Retina (tissue), 1 donor: ENCODE data around the gene RHOU.
"Not testable (repeated sequence)": the region's sequence is repeated elsewhere in the genome, so short reads cannot be mapped to it uniquely, and the experiment has no call there.

Source experiments
- DNase-seq: peaks from one replicate; pipeline ENCODE4 v3.0.0-alpha.2; 2016

RHOU gene

DNA sequence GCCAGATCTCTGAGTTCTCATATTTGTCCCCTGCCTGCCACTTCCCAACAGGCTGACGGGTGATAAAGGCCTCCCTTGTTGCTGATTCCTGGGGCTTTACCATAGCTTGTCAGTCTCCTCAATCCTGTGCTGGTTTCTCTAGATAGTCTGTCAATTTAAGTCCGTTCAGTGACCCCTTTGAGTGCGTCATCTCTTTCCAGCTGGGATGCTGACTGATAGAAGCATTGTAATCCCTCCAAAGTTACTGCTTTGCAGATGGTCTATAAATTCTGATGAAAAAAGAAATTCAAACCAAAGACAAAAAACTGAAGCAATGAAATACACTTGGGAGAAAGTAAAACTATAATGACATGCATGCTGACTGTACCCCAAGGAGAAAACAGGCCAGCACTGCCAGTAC lies 28.3 kb downstream of the RHOU start:
- DNase-seq, result no peak

DNA sequence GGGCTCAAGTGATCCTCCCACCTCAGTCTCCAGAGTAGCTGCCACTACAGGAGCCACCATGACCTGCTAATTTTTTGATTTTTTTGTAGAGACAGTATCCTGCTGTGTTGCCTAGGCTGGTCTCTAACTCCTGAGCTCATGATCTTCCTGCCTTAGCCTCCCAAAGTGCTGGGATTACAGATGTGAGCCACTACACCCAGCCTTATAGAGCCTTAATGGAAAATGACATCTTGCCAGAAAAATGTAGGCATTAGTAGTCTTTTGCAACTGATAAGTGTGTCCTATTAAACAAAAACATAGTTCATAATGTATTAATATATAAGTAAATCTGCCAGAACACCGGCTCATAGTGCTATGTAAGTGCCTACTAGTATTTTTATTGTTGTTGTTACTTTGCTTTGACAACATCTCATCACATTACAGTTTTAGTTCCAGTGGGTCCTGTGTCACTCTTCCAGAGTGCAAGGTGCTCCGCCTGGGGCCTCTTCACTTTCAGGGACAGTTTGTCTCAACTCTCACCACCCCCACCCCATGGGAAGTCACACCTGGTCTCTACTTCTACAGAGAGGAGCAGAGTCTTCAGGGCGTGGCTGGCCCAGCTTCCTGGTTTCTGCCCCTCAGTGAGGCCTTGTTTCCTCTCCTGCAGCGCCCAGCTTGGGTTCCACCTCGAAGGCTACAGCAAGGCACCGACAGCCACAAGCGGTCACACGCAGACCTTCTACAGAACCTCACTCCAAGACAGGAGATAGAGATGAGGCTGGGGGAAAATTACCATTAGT lies 30.1 kb downstream of the RHOU start:
- no peak for DNase-seq

DNA sequence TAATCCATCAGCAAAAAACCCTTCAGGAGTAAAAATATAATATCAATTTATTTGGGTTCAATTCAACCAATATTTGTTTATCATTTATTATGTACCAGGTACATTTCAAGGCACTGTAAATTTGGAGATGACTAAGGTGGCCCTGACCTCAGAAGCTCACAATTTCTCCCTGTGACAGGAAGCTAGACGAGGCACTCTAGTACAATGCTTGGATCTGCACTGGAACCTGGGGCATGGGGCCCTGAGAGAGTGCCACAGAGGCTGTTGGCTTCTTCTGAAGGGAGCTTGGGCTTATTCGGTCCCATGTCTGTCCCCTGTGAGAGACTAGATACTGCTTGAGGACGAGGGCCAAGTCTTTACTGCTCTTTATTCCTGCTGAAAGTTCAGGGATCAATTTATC lies 31.5 kb downstream of the RHOU start:
- DNase-seq, result no peak

- DNase-seq, result no peak
These were observed 32.5 kb downstream of the RHOU start for GRCh38 chr1:228767636-228768354.

GRCh38 chr1:228768355-228769000 lies 33.2 kb downstream of the RHOU start:
- DNase-seq, result no peak

DNA sequence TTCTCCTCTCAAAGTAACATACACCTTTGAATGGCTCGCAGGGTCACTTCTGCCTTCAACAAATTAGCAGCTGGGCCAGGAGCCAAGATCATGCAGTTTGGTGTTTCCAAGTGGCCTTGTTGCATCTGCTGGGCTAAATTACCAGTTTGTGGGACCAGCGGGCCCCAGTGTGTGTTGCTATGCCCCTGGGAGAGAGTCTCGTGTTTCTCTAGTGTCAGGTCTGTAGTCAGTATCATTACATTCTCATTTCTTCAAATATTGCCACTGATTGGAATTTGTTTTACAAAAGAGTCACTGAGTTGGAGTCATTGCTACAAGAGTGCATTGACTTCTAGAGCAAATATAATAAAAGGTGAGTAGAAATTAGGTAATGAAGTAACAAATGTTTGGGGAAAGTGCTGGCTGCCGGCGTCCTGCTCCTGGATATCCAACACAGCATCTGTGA lies 35.5 kb downstream of the RHOU start:
- DNase-seq, result no peak

DNA sequence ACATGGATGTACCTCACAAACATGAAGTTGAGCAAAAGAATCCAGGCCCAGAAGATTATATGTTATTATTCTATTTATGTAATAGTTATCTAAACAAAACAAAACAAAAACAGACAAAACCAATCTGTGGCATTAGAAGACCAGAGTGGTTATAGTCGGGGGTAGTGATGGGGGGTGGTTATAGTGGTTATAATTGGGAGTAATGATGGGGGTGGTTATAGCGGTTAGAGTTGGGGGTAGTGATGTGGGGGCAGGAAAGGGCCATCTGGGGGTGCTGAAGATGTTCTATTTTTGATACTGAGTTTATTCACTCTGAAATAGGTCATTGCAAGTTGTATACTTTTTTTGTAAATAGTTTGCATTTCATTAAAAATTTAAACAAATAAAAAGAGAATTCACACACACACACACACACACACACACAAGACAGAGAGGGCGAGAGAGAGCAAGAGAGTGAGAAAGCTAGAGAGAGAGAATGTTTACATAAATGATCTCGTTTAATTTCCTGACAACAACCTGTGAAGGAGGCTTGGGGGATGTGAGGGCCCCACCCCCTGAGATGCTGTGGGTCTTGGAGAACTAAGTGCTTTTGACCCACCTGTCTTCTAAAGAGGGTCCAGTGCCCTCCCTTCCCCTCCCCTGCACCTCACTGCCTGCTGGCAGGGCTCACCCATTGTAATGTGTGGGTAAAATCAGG lies 37.4 kb downstream of the RHOU start:
- DNase-seq, result no peak

GRCh38 chr1:228775946-228776345 lies 40.7 kb downstream of the RHOU start:
- not testable (repeated sequence) for DNase-seq

GRCh38 chr1:228776449-228776848 lies 41.2 kb downstream of the RHOU start:
- no peak for DNase-seq

- no peak for DNase-seq
These were observed 42.0 kb downstream of the RHOU start for GRCh38 chr1:228777236-228777635.

- no peak for DNase-seq
These were observed 42.7 kb downstream of the RHOU start for GRCh38 chr1:228778026-228778425.

DNA sequence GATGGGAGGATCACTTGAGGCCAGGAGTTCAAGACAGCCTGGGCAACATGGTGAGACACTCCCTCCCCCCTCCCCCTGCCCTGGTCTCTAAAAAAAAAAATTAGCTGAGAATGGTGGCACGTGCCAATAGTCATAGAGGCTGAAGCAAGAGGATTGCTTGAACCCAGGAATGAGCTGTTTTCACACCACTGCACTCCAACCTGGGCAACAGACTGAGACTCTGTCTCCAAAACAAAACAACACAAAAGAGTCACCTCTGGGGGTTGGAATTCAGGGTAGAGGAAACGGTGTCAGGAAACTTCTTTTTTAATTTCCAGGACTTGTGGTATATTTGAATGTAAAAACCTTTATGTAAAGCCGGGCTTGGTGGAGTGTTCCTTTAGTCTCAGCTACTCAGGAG lies 43.2 kb downstream of the RHOU start:
- DNase-seq, result no peak

DNA sequence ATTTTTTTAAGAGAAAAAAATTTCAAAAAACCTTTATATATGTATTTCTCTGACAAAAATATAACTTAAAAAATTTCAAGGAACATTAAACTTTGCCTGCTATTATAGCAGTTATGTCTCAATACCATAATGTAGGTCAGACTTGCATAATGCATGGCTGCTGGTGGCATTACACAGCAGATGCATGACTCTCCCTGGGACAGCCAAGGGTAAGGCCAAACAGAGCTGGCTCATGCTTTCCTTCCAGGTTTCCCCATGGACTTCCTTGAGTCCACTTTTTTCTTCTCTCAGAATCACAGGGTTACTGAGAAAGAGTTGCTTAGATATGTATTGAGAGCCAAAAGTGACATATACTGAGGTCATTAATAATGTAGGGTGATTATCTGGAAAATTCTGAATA lies 43.7 kb downstream of the RHOU start:
- DNase-seq, result no peak

DNA sequence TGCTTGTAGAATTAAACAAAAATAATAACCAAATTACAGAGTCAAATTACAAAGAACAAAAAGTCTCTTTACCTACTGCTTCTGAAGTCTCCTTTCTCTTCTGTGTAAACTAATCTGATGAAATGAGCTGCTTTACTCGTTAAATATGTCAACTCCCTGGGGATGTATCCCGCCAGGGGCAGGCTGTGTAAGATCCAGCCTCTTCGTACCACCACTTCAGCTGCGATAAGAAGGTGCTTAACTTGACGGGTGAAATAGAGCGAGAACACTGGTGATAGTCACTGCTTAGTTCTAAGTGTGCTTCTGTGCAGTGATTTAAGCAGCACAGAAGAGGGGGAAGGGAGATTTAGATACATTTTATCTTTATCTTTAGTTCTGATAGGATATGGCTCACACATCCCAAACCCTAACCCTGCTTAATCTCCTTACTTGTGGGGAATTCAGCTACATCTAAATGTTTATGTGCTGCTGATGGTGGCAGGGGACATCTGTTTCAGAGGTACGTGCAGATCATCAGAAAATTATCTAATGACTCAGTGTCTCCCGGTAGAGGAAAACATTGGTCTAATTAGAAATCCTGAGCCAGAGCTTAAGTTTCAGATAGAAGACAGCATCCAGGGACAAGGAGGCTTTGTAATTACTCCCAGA lies 46.0 kb downstream of the RHOU start:
- peak; percentile 79 for DNase-seq

DNA sequence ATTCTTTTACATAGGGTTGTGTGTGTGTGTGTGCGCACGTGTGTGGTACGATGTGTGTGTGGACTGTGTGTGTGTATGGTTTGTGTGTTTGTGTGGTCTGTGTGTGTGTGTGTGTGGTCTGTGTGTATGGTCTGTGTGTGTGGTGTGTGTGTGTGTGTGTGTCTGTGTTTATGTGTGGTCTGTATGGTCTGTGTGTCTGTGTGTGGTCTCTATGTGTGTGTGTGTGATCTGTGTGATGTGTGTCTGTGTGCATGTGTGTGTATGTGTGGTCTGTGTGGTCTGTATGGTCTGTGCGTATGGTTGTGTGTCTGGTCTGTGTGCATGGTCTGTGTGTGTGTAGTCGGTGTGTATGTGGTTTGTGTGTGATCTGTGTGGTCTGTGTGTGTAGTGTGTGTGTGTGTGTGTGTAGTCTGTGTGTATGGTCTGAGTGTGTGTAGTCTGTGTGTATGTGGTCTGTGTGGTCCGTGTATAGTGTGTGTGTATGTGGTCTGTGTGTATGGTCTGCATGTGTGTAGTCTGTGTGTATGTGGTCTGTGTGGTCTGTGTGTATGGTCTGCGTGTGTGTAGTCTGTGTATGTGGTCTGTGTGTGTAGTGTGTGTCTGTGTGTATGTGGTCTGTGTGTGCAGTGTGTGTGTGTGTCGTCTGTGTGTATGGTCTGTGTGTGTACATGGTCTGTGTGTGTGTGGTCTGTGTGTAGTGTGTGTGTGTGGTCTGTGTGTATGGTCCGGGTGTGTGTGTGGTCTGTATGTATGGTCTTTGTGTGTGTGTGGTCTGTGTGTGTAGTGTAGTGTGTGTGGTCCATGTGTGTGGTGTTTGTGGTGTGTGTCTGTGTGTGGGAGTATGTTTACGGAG lies 46.8 kb downstream of the RHOU start:
- no peak for DNase-seq

DNA sequence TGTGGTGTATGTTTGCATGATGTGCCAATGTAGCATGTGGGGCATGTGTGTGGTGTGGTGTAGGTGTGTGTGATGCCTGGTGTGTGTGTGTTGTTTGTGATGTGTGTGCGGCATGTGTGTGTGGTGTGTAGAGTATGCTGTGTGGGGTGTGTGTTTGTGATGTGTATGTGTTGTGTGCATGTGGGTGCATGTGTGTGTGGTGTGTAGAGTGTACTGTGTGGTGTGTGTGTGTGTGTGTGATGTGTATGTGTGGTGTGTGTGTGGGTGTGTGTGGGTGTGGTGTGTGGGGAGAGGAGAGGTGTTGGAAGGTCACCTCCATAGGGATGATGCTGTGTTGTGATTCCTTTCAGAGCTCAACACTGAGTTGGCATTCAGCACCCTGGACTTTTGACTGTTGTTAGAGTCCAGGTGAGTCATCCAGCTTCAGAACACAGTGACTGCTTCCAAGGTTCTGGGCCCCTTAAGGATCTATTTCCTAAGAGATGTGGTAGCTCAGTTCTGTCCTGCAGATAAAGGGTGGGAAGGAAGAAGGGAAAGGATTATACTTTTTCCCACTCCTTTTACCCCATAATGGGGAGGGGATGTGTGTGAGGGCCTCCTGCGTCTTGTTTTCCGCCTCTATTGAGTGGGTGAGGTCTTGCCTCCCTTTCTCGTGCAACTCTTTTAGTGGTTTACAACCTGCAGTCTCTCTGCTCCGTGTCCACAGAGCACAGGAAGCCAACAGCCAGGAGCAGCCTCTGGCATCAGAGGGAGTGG lies 47.6 kb downstream of the RHOU start:
- DNase-seq, result no peak

GRCh38 chr1:228783418-228784040 lies 48.2 kb downstream of the RHOU start:
- no peak for DNase-seq

- no peak for DNase-seq
These were observed 48.9 kb downstream of the RHOU start for GRCh38 chr1:228784181-228784580.

- no peak for DNase-seq
These were observed 50.4 kb downstream of the RHOU start for GRCh38 chr1:228785366-228786330.
